DMS153 treated with DMSO at 0.1 percent for 48 hours (cell line): ENCODE measurements around the gene TMEM9B.
"Not testable (repeated sequence)": the region's sequence is repeated elsewhere in the genome, so short reads cannot be mapped to it uniquely, and the experiment has no call there.

Source experiments
- DNase-seq: peaks from one replicate; lab custom pipeline; 2025; ENCODE audit not compliant: unreplicated experiment; lab: John Stamatoyannopoulos, UW

The TMEM9B gene

DNA sequence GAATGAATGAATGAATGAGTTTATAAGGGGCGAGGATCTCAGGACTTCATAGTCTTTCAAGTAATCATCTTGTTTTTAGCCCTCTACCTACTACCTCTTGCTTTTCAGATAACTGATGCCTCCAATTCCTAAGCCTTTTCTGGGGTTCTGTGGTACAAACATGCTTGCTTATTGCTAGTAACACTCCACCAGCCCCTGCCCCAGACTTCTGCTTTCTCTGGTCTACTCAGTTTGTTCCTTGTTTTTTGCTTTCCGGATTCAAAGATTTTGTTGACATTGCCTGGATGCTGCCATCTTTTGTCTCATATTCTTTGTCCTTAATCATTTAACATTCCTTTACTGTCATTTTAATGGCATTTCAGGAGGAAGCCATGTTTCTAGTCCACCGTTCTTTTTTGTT is 8.9 kb upstream of the TMEM9B start:
- no peak for DNase-seq

DNA sequence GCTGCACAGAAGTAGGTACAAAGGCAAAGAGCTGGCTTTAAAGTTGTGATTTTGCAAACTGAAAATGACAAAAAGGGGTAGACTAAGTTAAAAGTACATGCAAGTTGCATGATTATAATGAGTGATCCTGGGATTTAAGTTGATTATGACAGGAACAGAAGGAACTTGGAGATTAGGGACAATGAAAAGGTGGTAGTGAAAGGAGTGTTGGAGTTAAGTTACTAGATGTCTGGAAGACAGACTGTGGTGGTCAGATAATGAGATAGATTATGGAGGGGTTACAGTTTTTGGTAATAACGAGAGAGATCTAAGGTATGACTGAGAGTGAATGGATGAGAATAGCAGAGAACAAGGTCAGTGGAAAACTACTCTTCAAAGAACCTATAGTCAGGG is 7.7 kb upstream of the TMEM9B start:
- no peak for DNase-seq

DNA sequence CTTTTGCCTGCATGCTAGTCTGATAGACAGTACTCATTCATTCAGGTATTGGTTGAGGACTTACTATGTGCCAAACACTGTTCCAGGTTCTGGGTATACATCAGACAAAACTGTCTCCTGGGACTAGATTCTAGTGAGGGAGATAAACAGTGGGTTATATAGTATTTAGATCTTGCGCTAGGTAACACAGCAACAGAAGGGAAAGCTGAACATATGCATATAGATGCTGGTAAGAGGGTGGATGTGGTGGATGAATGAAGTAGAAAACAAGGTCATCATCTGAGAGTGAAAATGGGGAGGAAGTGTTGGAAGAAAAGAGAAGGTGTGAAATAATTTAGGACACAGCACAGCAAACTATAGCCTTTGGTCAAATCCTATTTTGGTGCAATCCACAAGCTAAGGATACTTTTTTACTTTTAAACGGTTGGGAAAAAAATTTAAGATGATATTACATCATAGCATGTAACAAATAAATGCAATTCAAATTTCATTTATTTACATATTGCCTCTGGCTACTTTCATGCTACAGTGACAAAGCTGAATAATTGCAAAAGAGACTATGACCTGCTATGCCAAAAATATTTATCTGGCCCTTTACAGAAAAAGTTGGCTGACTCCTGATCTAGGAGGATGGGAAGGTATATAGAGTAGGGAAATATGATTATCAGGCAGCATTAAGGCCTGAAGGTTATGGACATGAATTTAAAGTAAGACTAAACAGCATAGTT is 7.1 kb upstream of the TMEM9B start:
- no peak for DNase-seq

- DNase-seq, result no peak
These were observed 2.9 kb upstream of the TMEM9B start for GRCh38 chr11:8967184-8967583.

- peak; percentile 65 for DNase-seq
These were observed 496 bp downstream of the TMEM9B start for GRCh38 chr11:8963569-8964323.

DNA sequence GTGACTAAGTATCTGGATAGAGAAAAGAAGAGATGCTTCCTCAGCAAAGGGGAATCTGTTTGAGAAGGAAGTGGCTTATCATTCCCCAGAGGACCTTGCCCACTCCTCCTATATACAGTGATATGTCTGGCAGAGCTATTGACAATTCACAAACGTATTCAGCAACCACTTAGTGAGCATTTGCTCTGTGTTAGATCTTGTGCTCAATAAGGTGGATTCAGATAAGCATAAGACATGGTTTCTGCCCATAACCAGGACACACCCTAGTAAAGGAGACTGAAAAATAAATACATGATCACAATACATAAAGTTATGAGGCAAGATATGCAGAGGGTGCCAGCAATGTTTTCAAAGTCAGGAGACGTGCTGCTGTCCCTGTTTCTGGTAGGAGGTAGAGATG is 1.4 kb downstream of the TMEM9B start:
- DNase-seq, result no peak

DNA sequence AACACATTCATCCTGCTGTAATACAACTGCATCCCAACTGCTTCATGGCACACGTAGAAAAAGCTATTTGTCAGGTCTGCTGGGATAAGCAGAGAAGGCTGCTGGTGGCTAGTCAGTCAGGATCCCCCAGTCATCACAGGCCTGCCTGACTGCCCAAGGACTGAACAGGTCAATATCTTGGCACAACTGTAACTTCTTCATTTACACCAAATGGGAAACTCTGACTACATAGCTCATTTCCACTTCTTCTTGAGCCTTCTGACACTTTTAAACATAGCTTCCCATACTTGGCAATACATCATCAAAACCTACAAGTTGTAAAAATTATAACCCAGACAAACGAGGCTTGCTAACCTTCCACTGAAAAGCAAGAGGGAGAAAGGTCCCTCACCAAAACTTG is 2.8 kb downstream of the TMEM9B start:
- DNase-seq, result no peak

DNA sequence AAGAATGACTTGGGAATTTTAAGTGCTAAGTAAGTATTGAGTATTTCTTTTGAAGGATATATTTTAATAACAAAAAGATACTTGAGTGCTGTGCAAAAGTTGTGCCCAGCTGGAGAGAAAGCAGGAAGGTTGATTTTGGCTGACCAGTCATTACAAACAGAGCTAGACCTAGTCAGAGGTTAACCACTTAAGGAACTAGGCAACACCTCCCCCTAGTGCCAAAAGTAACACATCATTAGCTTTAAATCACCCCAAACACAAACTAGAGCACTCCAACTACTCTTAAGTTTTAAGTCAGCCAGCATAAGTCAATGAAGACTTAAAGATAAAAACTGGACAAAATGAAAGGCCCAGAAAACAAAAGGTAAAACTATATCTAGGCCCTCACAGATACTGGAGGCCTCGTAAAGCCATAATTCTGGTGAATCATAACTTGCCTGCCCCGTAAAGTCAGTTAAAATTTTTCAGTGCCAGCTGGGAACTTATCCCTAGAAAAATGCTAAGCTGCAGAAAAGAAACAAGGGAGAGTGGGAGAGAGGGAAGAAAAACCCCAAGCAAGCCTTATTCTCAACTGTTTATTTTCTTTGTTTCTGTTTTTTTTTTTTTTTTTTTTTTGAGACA is 4.6 kb downstream of the TMEM9B start:
- DNase-seq, result peak; percentile 47

- no peak for DNase-seq
These were observed 7.4 kb downstream of the TMEM9B start for GRCh38 chr11:8956860-8957259.

DNA sequence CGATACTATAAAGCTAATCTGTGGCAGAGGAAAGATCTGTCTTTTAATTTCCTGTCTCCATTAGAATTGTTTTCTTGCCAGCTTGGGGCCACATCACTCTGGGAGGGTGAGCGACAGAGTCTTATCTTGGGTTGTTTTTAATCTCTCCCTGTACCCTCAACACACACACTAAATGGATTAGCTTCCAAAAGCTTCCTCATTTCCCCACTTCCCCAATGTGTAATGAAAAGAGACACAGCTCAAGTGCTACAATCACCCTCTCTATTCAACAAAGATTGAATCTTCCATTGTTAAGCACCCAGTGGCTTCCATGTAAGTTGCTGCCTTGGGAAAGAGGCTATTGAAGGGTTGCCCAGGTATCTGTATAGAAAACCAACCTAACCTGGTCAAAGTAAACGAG is 15.4 kb downstream of the TMEM9B start:
- DNase-seq, result no peak

GRCh38 chr11:8947230-8947943 is 16.9 kb downstream of the TMEM9B start:
- DNase-seq, result no peak

- DNase-seq, result no peak
These were observed 21.6 kb downstream of the TMEM9B start, which contains the start of gene ASCL3 for GRCh38 chr11:8942518-8943066. TSS of gene ASCL3 (minus strand) at chr11:8943016. CDS start at chr11:8938161, 4,855 bp downstream.

DNA sequence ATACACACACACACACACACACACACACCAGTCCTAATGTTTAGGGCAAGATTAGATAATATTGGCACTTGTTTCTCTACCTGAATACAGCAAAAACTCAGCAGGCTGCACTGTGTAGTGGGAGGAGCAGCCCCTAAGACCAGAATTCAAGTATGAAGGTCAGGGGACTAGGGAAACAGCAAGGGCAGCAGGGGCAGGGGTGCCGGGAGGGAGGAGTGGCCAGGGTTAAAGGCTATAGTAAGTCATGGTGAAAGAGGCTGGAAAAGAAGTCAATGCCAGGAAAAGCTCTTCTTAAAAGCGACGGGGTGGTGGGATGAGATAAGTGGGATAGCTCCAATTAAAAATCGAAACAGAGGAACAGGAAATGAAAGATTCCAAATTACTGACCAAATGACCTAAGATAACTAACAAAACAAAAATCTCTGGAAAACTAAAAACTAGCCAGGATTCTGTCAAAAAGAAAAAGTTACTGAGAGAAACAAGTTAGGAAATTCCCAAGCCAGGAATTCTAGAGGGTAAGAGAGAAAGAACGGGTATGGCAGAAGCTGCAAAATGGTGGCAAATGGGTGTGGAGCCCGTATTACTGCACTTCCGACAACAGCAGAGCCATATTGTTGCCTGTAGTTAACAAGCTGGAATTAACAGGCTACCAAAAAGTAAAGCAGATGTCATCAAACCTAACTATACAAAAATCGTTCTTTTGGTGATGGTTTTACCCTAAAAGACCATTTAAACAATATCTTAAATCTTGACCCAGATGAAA is 22.7 kb downstream of the TMEM9B start:
- DNase-seq, result no peak

DNA sequence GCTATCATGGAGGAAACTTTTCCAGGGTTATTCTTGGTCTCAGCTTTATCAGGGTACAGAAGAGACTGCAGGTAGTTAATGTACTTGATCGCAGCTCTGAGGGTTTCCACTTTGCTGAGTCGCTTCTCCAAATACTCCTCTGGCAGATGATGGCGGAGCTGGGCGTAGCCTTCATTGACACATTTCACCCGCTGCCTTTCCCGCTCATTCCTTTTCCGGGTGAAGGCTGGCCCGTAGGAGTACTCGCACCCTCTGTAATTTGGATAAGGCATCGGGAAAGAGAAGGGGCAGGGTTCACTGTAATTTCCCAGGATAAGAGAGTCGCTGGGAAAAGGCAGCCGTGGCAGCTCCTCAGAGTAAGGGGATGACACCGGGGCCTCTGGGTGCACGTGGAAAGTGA is 26.6 kb downstream of the TMEM9B start:
- DNase-seq, result no peak

DNA sequence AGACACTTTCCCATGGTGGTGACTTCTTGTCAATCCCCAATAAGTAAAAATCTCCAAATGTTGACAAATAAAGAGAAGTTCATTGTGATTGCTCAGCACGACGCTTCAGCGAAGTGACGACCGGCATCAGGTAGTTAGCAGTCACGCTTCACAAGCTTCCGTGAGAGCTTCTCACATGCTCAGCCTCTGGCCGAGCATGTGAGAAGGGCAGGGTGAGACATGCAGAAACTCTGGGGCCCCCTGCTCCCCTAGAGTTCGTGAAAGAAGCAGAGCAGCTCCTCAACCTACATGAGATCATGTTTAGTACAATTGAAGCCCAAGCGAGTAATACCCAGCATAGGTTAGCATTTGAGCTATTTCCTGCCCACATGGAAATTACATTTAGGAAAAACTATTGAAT is 27.1 kb downstream of the TMEM9B start:
- DNase-seq, result no peak

- DNase-seq, result not testable (repeated sequence)
These were observed 28.5 kb downstream of the TMEM9B start for GRCh38 chr11:8935789-8936188.

GRCh38 chr11:8934742-8935488 is 29.3 kb downstream of the TMEM9B start:
- no peak for DNase-seq

DNA sequence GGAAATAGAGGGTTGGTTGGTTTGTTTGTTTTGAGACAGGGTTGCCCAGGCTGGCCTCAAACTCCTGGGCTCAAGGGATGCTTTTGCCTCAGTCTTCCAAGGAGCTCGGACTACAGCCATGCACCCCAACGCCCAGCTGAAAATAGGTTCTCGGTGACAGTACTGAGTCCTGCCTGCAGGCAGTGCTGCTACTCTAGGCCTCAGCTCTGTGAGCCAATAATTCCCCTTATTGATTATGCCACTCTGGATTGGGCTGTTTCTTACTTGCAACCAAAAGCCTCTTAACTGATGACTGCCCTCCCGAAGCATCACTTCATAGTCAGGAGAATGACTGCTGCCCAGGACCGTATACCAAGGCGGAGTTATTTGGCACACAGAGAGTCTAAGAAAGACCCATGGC is 30.3 kb downstream of the TMEM9B start:
- DNase-seq, result no peak

DNA sequence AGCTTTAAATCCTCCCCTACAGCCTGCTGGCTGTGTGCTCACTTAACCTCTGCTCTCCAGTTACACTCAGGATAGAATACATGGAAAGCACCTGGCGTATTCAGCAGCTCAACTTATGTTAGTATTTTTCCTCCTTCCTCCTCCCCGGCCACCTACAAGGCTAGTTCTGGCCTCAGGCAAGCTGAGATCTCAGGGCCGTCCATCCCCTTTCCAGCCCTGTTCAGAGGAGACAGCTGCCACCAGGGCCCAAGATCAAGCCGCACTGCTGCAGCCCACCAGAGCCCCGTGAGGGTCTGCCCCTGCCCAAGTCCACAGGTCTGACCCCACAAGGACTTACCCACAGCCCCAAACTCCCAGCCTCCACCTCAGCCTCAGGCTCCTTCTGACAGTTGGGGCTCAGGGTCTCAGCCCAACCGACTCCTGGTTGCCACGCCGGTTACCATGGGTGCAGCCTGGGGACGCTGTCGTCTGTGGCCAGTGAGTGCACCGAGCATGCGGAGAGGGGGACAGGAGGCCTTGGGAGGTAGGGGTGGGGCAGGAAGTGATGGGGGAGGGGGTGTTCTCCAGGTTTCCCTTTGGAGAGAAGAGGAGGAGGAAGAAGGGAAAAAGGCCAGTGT is 31.6 kb downstream of the TMEM9B start, which contains the start of gene C11orf16:
Gene C11orf16, minus strand, starts transcription at position 384 of the 617 bp plus-strand sequence. CDS start 639 bp downstream, outside the sequence.
- DNase-seq, result peak; percentile 63
